ENCODE measurements around the gene STAB2.

STAB2 gene

GRCh38 chr12:103793046-103793445 lies 206.0 kb downstream of the STAB2 start:
- Histone ChIP-seq H3K79me2 (ENCODE audit: insufficient read depth, low read length) (no peaks in the 10 kb centered on the region), H3K9me2 (ENCODE audit: low read depth, low read length) (no peaks in the 10 kb centered on the region), H3K9ac (ENCODE audit: low read length) (no peak overlapping the region), H3K36me3 (ENCODE audit: insufficient read depth, low read length) (no peaks in the 10 kb centered on the region), H3F3A (ENCODE audit: insufficient read depth, low read length) (no peaks in the 10 kb centered on the region), H3K4me2 (ENCODE audit: low read length) (no peak overlapping the region), H3K4me3 (ENCODE audit: low read depth, low read length, poor library complexity, severe bottlenecking) (no peak overlapping the region), H3K27ac (ENCODE audit: low read depth, low read length, poor library complexity, severe bottlenecking) (no peak overlapping the region), H4K20me1 (ENCODE audit: insufficient read depth, low read length) (no peaks in the 10 kb centered on the region), H3K27me3 (ENCODE audit: insufficient read depth, low read length) (no peaks in the 10 kb centered on the region), H2AFZ (ENCODE audit: low read length) (no peak overlapping the region), H3K4me1 (ENCODE audit: insufficient read depth, low read length, severe bottlenecking) (no peaks in the 10 kb centered on the region), H3K9me3 (ENCODE audit: low read length) (no peaks in the 10 kb centered on the region)
- TF ChIP-seq EZH2 (IDR thresholded peaks at IDR 0.05; ENCODE audit: borderline replicate concordance, low read length), result no peak
- TF ChIP-seq CTCF (IDR thresholded peaks at IDR 0.05; ENCODE audit: low read length), result no peak

GRCh38 chr12:103793512-103794045 lies 206.5 kb downstream of the STAB2 start:
- Histone ChIP-seq H3K79me2 (ENCODE audit: insufficient read depth, low read length) (no peaks in the 10 kb centered on the region), H3K27me3 (ENCODE audit: insufficient read depth, low read length) (no peaks in the 10 kb centered on the region), H3K4me1 (ENCODE audit: insufficient read depth, low read length, severe bottlenecking) (no peaks in the 10 kb centered on the region), H3K9me3 (ENCODE audit: low read length) (no peaks in the 10 kb centered on the region), H3K4me3 (ENCODE audit: low read depth, low read length, poor library complexity, severe bottlenecking) (no peak overlapping the region), H3K9ac (ENCODE audit: low read length) (no peak overlapping the region), H3K27ac (ENCODE audit: low read depth, low read length, poor library complexity, severe bottlenecking) (no peak overlapping the region), H3F3A (ENCODE audit: insufficient read depth, low read length) (no peaks in the 10 kb centered on the region), H3K9me2 (ENCODE audit: low read depth, low read length) (no peaks in the 10 kb centered on the region), H2AFZ (ENCODE audit: low read length) (no peak overlapping the region), H3K36me3 (ENCODE audit: insufficient read depth, low read length) (no peaks in the 10 kb centered on the region), H3K4me2 (ENCODE audit: low read length) (no peak overlapping the region), H4K20me1 (ENCODE audit: insufficient read depth, low read length) (no peaks in the 10 kb centered on the region)
- TF ChIP-seq CTCF (IDR thresholded peaks at IDR 0.05; ENCODE audit: low read length), result no peak
- TF ChIP-seq EZH2 (IDR thresholded peaks at IDR 0.05; ENCODE audit: borderline replicate concordance, low read length), result no peak

- Histone ChIP-seq H3K27ac (ENCODE audit: low read depth, low read length, poor library complexity, severe bottlenecking) (no peak overlapping the region), H2AFZ (ENCODE audit: low read length) (no peak overlapping the region), H3K27me3 (ENCODE audit: insufficient read depth, low read length) (no peaks in the 10 kb centered on the region), H3K9me2 (ENCODE audit: low read depth, low read length) (no peaks in the 10 kb centered on the region), H3K4me2 (ENCODE audit: low read length) (no peak overlapping the region), H3F3A (ENCODE audit: insufficient read depth, low read length) (no peaks in the 10 kb centered on the region), H3K4me1 (ENCODE audit: insufficient read depth, low read length, severe bottlenecking) (no peaks in the 10 kb centered on the region), H3K9me3 (ENCODE audit: low read length) (no peaks in the 10 kb centered on the region), H3K4me3 (ENCODE audit: low read depth, low read length, poor library complexity, severe bottlenecking) (no peak overlapping the region), H4K20me1 (ENCODE audit: insufficient read depth, low read length) (no peaks in the 10 kb centered on the region), H3K79me2 (ENCODE audit: insufficient read depth, low read length) (no peaks in the 10 kb centered on the region), H3K36me3 (ENCODE audit: insufficient read depth, low read length) (no peaks in the 10 kb centered on the region), H3K9ac (ENCODE audit: low read length) (no peak overlapping the region)
- no peak for TF ChIP-seq EZH2 (IDR thresholded peaks at IDR 0.05; ENCODE audit: borderline replicate concordance, low read length)
- no peak for TF ChIP-seq CTCF (IDR thresholded peaks at IDR 0.05; ENCODE audit: low read length)
These were observed 207.5 kb downstream of the STAB2 start for GRCh38 chr12:103794309-103795213.
